HepG2 (cell line): ENCODE data around the gene USE1. TPM values are rescaled to one million over a fixed set of nuclear protein-coding genes. Genes with fewer than 3 reads are reported as not detected.

Experiments used
- HOXA3 ChIP-seq: sonication (generic); formaldehyde crosslinking; IDR thresholded peaks from 2 replicates; pipeline ENCODE4 v1.5.0; 2020; ENCODE audit warnings: missing genetic modification reagents
- KAT8 ChIP-seq: IDR thresholded peaks from 2 replicates; pipeline ENCODE4 v1.6.1; 2016; ENCODE audit warnings: missing genetic modification reagents, missing compliant biosample characterization
- MAFG ChIP-seq: sonication (generic); formaldehyde crosslinking; IDR thresholded peaks from 2 replicates; pipeline ENCODE4 v1.5.1; 2020; ENCODE audit warnings: mild to moderate bottlenecking, missing genetic modification reagents
- MATR3 ChIP-seq: sonication (generic); formaldehyde crosslinking; IDR thresholded peaks from 2 replicates; pipeline ENCODE4 v1.4.0; 2020; ENCODE audit warnings: missing genetic modification reagents
- MED13 ChIP-seq: sonication (generic); formaldehyde crosslinking; IDR thresholded peaks from 2 replicates; pipeline ENCODE4 v1.5.0; 2020; ENCODE audit warnings: missing genetic modification reagents
- POLR2A ChIP-seq, 2 experiments: IDR thresholded peaks; 2 replicates each; pipeline ENCODE4 v1.6.1; 2011; ENCODE audit warnings: low read depth in 2 of 2, low read length in 2 of 2, mild to moderate bottlenecking in 1 of 2, moderate library complexity in 1 of 2; ENCODE audit not compliant: insufficient read depth in 1 of 2
- REST ChIP-seq, 2 experiments: IDR thresholded peaks; 2 replicates each; pipeline ENCODE4 v1.6.1; 2011 to 2012; ENCODE audit warnings: low read length in 2 of 2, borderline replicate concordance in 1 of 2, low read depth in 1 of 2, mild to moderate bottlenecking in 1 of 2, moderate library complexity in 1 of 2
- SETDB1 ChIP-seq: sonication (generic); formaldehyde crosslinking; IDR thresholded peaks from 2 replicates; pipeline ENCODE4 v1.5.1; 2020; ENCODE audit warnings: missing genetic modification reagents, mild to moderate bottlenecking, borderline replicate concordance
- TFDP2 ChIP-seq: sonication (generic); formaldehyde crosslinking; IDR thresholded peaks from 2 replicates; pipeline ENCODE4 v1.4.0; 2020; ENCODE audit warnings: missing genetic modification reagents
- ZBTB3 ChIP-seq: sonication (generic); formaldehyde crosslinking; IDR thresholded peaks from 2 replicates; pipeline ENCODE4 v1.4.0; 2020; ENCODE audit warnings: low read depth, mild to moderate bottlenecking, moderate library complexity, missing genetic modification reagents, borderline replicate concordance
- ZFP90 ChIP-seq: sonication (generic); formaldehyde crosslinking; IDR thresholded peaks from 2 replicates; pipeline ENCODE4 v1.8.0; 2022; ENCODE audit warnings: missing genetic modification reagents, mild to moderate bottlenecking, inconsistent platforms, borderline replicate concordance
- ZFX ChIP-seq: sonication (generic); formaldehyde crosslinking; IDR thresholded peaks from 2 replicates; pipeline ENCODE4 v1.4.0; 2020; ENCODE audit warnings: mild to moderate bottlenecking, low read depth, missing genetic modification reagents, moderate library complexity
- ZGPAT ChIP-seq: IDR thresholded peaks from 2 replicates; pipeline ENCODE4 v1.6.1; 2016; ENCODE audit warnings: mild to moderate bottlenecking
- ZNF367 ChIP-seq: sonication (generic); formaldehyde crosslinking; IDR thresholded peaks from 2 replicates; pipeline ENCODE4 v1.4.0; 2020; ENCODE audit warnings: missing genetic modification reagents, borderline replicate concordance
- ZNF512B ChIP-seq: sonication (generic); formaldehyde crosslinking; IDR thresholded peaks from 2 replicates; pipeline ENCODE4 v1.5.1; 2020; ENCODE audit warnings: missing genetic modification reagents, mild to moderate bottlenecking, borderline replicate concordance
- ZNF605 ChIP-seq: sonication (generic); formaldehyde crosslinking; IDR thresholded peaks from 2 replicates; pipeline ENCODE4 v1.8.0; 2022; ENCODE audit warnings: mild to moderate bottlenecking, missing genetic modification reagents
- ZNF614 ChIP-seq: IDR thresholded peaks from 2 replicates; pipeline ENCODE4 v1.6.1; 2018; ENCODE audit warnings: missing biosample characterization, missing genetic modification reagents, inconsistent platforms, borderline replicate concordance
- ZNF788 ChIP-seq: sonication (generic); formaldehyde crosslinking; IDR thresholded peaks from 2 replicates; pipeline ENCODE4 v1.5.0; 2020; ENCODE audit warnings: mild to moderate bottlenecking, missing genetic modification reagents, borderline replicate concordance
- ZSCAN29 ChIP-seq: sonication (generic); formaldehyde crosslinking; conservative IDR thresholded peaks from 2 replicates; pipeline ENCODE4 v1.4.0; 2020; ENCODE audit warnings: mild to moderate bottlenecking, missing genetic modification reagents
- polyA plus RNA-seq, 8 experiments: library from polyadenylated mRNA; depleted of rRNA in 3 of 8; stranded (reverse) in 7 of 8; unstranded in 1 of 8; fragments of >200 nt; fragmentation: Illumina TruSeq in 4 of 8; extraction: Trizol in 4 of 8; gene quantifications; 2 replicates each; pipeline versions ENCODE4 v1.2.1 to v1.2.3, GENCODE V29; 2011 to 2016; ENCODE audit warnings: low read depth in 4 of 8, missing spikeins in 1 of 8, mixed read lengths in 1 of 8; ENCODE audit not compliant: insufficient read depth in 1 of 8
- total RNA-seq, 5 experiments: library from RNA; depleted of rRNA; stranded (reverse); fragments of >200 nt; fragmentation: Illumina TruSeq; extraction: Trizol; gene quantifications; 2 replicates each; pipeline ENCODE4 v1.2.3, GENCODE V29; 2016; ENCODE audit warnings: low read depth in 1 of 5

USE1 gene
- total and polyA plus RNA-seq, 2 of the 13 experiments (the other 11 are each of a cell fraction or from before 2014, with no cell fraction given): 9.9 to 17.6 TPM

- TF ChIP-seq REST (IDR thresholded peaks at IDR 0.05; ENCODE audit: borderline replicate concordance in 1 of 2, low read depth in 1 of 2, low read length in 2 of 2): peak in 1 of 2 experiments; percentile 35; a peak in 1 of 4 replicates
- TF ChIP-seq SETDB1 (CRISPR knock-in tag): no peak
- no peak for TF ChIP-seq ZNF367 (CRISPR knock-in tag)
- peak; percentile 37; the same call in 1 of the 2 replicates for TF ChIP-seq ZFP90 (CRISPR knock-in tag)
- 0 out of 2 replicates have a peak, but pooled peaks have one; percentile 19 for TF ChIP-seq ZNF614
- no peak for TF ChIP-seq MATR3 (CRISPR knock-in tag)
- TF ChIP-seq TFDP2: 0 out of 2 replicates have a peak, but pooled peaks have one; percentile 12
- peak; percentile 45 for TF ChIP-seq KAT8 (CRISPR knock-in tag)
- TF ChIP-seq ZGPAT: peak; percentile 83
- TF ChIP-seq HOXA3 (CRISPR knock-in tag): peak; percentile 80
- TF ChIP-seq ZNF788 (CRISPR knock-in tag): peak; percentile 74; the same call in 1 of the 2 replicates
- peak; percentile 88 for TF ChIP-seq ZFX (CRISPR knock-in tag)
- TF ChIP-seq ZSCAN29: 0 out of 2 replicates have a peak, but pooled peaks have one; percentile 37
- TF ChIP-seq POLR2A (IDR thresholded peaks at IDR 0.05; ENCODE audit: insufficient read depth in 1 of 2, low read depth in 2 of 2, low read length in 2 of 2): peak; percentile 93 to 97
- 0 out of 2 replicates have a peak, but pooled peaks have one; percentile 32 for TF ChIP-seq ZBTB3 (CRISPR knock-in tag)
- TF ChIP-seq MED13 (CRISPR knock-in tag): peak; percentile 23; the same call in 1 of the 2 replicates
- TF ChIP-seq ZNF605 (CRISPR knock-in tag): 0 out of 2 replicates have a peak, but pooled peaks have one; percentile 45
- no peak for TF ChIP-seq ZNF512B (CRISPR knock-in tag)
- no peak for TF ChIP-seq MAFG (CRISPR knock-in tag)
Measured at GRCh38 chr19:17226002-17226933, 11.1 kb downstream of the USE1 start, which contains the start of gene OCEL1 (continued).
